Activated CD8-positive, alpha-beta memory T cell treated with anti-CD3 and anti-CD28 coated beads for 1 hour (primary cell): ENCODE measurements around the gene CCNY.
"Not testable (repeated sequence)": the region's sequence is repeated elsewhere in the genome, so short reads cannot be mapped to it uniquely, and the experiment has no call there.

ENCODE experiments used
- DNase-seq, 2 donors: peaks; one replicate each; pipeline ENCODE4 v3.0.0-alpha.2; 2020; ENCODE audit warnings: low read depth in 1 of 2; ENCODE audit errors: extremely low read depth in 1 of 2

CCNY gene

DNA sequence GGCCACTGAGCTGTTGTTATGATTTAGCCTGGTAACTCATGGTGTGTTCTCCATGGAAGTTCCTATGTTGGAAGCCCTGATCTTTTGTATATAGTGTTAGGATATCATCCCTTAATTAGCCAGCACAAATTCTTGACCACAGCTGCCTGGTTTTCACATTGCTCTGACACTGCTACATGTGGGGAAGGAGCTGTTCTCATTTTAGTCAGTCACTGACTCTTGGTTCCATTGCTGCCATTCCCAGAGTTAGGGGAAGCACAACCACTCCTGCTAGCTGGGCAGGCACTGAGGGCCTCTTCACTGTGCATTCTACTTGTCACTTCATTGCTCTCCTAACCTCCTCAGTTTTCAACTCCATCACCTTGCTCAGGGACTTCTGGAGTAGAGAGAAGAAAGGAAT, 170.4 kb downstream of the CCNY start:
- no peak for DNase-seq

DNA sequence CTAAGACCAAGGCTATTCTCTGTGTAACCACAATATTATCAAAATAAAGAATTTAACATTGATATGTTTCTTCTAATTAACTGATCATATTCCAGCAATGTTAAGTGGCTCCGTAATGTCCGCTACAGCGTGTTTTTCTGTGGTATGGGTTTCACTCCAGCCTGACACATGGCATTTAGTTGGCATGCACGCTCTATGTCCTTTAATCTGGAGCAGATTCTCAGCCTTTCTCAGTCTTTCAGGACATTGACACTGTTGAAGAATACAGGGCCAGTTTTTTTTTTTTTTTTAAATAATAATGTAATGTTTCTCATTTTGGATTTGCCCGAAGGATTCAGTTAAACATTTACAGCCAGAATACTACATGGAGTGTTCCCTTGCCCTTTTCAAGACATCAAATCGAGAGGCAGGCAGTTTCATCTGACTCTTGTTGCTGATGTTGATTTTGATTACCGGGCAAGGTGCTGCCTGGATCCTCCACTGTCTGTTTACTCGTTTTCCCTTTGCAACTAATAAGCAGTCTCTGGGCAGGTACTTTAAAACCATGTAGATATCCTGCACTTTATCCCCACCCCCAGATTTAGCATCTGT, 171.3 kb downstream of the CCNY start:
- no peak for DNase-seq

DNA sequence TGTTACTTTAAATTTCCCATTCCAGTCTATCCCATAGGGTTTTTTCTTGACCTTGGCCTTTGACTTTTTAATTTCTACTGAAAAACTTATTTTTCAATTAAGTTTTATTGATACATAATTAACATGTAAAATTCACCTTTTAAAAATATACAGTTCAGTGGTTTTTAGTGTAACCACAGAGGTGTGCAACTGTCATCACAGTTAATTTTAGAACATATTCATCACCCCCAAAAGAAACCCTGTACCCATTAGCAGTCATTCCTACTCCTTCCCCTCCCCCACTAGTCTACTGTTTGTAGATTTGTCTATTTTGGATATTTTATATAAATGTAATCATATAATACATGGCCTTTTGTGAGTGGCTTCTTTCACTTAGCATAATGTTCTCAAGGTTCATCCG, 172.3 kb downstream of the CCNY start:
- no peak for DNase-seq

DNA sequence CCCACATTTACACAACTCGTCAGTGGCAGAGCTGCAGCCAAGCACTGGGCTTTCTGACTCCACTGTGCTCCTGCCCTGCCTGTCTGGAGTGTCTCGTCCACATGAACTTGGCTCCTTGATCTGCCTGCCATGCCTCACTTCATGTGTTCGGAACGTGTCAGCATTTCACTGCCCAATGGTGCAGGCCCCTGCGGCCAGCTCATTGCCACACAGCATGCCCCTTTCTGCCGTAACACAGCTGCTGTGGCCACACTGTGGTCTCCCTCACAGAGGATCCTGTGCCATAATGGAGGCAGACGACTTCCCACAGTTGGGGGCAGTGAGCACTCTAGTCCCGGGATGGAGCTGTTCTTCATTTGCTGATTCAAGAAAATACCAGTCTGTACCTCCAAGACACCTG, 174.6 kb downstream of the CCNY start:
- no peak for DNase-seq

DNA sequence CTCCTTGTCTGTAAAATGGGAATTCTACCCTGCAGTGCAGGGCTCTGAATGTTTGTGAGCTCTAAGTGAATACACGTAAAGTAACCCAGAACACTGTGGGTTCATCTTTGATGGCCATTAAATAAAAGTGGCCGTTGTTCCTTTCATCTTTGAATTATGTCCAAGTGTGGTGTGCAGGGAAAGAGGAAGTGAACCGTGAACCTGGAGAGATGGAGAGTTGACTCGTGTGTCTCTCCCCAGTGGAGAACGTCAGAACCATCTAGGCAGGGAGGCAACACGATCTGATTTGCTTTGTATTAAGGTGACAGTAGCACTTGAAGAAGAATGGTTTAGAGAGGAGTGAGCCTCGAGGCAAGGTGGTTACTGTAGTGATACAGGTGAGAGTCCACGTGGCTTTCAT, 175.3 kb downstream of the CCNY start:
- no peak for DNase-seq

DNA sequence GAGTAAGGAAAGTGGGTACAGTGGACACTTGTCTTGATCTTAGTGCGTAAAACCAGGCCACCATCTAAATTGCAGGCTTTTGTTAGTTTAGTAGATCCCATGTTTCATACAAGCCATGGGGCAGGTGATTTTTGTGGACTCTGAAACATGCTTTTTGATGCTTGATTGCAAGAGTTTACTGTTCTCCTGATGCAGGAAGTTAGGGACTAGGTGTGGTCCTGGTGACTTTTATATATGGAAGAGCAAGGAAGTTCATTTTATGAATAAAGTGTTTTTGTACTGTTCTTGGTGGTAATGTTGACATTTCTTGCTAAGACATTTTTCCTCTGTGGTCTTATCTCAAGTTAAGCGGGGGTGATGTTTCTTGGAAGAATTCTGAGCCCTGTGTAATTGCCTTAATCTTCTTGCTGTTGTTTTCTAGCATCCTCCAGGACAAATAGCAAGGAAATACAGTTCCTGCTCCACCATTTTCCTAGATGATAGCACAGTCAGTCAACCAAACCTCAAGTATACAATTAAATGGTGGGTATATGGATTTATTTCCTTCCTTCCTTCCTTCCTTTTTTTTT, 179.9 kb downstream of the CCNY start:
- no peak for DNase-seq

- no peak for DNase-seq
These were observed 181.3 kb downstream of the CCNY start for GRCh38 chr10:35517431-35518181.

DNA sequence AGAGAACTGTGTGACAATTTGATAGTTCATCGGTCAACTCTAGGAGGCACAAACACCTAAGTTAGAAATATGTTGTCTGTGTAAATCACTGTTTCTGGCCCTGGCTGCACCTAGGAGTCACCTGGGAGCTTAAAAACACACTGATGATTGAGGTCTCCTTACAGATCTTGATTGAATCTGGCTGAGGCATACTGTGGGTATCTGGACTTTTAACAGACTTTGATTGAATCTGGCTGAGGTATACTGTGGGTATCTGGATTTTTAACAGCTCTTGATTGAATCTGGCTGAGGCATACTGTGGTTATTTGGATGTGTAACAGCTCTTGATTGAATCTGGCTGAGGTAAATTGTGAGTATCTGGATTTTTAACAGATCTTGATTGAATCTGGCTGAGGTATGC, 181.9 kb downstream of the CCNY start:
- DNase-seq = not testable (repeated sequence)

DNA sequence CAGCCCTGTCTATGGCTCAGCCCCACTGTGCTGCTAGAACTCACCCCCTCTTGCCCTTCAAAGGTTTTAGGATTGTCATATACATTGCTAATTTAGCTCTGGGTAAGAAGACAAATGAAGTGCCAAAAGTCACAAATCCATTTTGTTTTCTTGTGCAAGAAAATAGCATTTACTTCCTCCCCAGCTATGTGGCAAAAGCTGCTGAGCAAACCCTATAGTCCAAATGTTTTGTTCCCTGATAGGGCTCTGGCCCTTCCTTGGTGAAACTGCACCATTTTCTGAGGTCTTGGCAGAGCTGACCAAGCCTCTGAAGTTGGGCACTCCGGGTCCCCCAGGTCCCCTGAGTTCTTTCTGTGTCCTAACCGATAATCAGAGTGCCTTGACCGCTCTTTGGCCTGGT, 184.7 kb downstream of the CCNY start:
- no peak for DNase-seq

GRCh38 chr10:35523670-35524225, 187.4 kb downstream of the CCNY start:
- DNase-seq = no peak

- no peak for DNase-seq
These were observed 190.4 kb downstream of the CCNY start for GRCh38 chr10:35526746-35527145.

DNA sequence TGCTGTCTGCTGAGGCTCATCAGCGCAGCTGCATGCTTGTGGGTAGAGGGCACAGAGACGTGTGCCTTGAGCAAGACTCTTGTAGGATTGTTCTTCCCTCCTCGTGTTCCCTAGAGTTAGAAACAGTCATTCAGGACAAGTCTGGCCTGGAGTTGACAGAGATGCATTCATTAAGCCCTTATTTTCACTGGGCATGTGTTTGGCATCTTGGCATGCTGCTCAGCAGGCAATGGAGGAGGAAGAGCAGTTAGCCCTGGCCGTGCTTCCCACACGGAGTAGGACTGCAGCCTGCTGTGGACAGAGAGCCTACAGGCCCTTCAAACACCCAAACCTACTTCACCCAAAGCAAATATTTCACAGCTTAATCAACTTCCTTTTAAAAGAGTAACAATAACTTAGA, 195.8 kb downstream of the CCNY start:
- DNase-seq = no peak

DNA sequence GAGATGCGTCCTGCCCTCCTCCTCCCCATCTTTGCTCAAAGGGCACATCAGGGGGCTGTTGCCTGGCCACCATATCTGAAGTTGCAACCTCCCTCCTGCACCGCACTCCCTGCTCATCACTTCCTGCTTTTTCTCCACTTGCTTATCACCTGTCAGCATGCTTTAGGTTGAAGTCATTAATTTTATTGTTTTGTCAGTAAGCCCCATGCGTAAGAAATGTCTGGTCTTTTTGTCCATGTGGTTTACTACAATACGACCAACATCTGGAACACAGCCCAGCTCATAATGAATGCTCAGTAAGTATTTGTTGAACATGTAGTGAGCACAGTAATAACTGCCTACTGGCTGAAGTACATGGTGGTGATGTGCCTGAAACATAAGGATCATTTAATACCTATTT, 197.3 kb downstream of the CCNY start:
- DNase-seq = no peak

DNA sequence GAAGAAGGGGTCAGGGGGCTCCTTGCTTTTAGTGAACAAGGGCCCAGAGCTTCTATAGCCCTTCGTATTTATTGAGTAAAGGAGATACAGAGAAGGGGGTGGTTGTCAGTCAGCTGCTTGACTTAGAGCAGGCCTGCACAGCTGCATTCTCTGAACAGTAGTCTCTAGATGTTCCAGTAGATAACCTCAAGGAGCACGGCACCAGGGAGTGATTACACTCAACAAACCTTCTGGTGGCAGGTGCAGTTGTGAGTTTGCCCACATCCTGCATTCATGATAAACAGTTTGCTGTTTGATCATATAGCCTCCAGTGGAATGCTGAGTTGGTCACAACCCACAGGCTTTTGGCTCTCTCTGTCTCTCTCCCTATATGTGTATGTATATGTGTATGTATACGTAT, 198.8 kb downstream of the CCNY start:
- no peak for DNase-seq

DNA sequence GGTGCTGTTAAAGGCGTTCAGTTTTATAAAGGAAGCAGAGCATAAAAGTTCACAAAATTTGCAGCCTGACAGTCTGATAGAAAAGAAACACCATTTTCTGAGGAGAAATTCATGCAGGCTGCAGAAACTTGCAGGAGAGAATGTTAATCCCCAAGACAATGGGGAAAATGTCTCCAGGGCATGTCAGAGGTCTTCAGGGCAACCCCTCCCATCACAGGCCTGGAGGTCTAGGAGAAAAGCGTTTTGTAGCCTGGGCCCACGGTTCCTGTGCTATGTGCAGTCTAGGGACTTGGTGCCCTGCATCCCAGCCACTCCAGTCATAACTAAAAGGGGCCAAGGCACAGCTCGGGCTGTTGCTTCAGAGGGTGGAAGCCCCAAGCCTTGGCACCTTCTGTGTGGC, 200.5 kb downstream of the CCNY start:
- no peak for DNase-seq

GRCh38 chr10:35537925-35538324, 201.6 kb downstream of the CCNY start:
- DNase-seq = not testable (repeated sequence)

- DNase-seq = no peak
These were observed 204.2 kb downstream of the CCNY start for GRCh38 chr10:35540296-35541164.

DNA sequence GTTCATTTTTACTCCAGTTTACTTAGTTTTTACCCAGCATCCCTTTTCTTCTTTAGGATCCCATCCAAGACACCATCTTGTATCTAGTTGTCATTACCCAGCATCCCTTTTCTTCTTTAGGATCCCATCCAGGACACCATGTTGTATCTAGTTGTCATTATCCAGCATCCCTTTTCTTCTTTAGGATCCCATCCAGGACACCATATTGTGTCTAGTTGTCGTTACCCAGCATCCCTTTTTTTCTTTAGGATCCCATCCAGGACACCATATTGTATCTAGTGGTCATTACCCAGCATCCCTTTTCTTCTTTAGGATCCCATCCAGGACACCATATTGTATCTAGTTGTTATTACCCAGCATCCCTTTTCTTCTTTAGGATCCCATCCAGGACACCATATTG, 205.4 kb downstream of the CCNY start:
- DNase-seq = no peak

DNA sequence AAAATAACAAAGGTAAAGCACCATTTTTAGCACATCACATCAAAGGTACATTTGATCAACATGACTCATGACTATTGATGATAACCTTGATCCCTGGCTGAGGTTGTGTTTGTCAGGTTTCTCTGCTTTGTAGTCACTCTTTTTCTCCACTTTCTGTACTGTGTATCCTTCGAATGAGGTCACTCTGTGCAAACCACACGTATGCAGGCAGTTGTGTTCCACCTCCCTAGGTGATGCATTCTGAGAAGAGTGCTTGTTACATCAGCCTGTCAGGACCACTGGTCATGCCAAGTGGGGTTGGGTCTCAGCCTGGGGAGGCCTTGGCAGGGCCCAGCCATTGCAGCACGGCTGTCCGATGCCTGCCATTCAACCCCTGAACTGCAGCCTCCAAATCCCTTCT, 206.0 kb downstream of the CCNY start:
- DNase-seq = no peak

- DNase-seq = no peak
These were observed 208.9 kb downstream of the CCNY start for GRCh38 chr10:35545079-35545657.
